Neural cell (in vitro differentiated cells): Measurements from ENCODE around the gene RBMS3. TPM values are rescaled to one million over a fixed set of nuclear protein-coding genes. Genes with fewer than 3 reads are reported as not detected.

Source experiments
- H2AFZ ChIP-seq: fragments of 200-600, 300-800 bp; sonication (generic), shearing (Covaris generic); 2 replicates; pipeline ENCODE4 v1.6.0; 2014; ENCODE audit warnings: low read depth, mild to moderate bottlenecking, antibody characterized with exemption, low read length, moderate library complexity
- H3F3A ChIP-seq: fragments of 200-600 bp; shearing (Covaris generic); 2 replicates; pipeline ENCODE4 v1.6.1; 2016; ENCODE audit warnings: mild to moderate bottlenecking, moderate library complexity, mixed read lengths, antibody characterized with exemption, low read length; ENCODE audit not compliant: insufficient read depth, poor library complexity, severe bottlenecking
- H3K27ac ChIP-seq: fragments of 200-600, 300-800 bp; sonication (generic), shearing (Covaris generic); 2 replicates; pipeline ENCODE4 v1.5.1; 2014; ENCODE audit warnings: mild to moderate bottlenecking, low read length, moderate library complexity
- H3K27me3 ChIP-seq: fragments of 300-800, 200-600 bp; sonication (generic), shearing (Covaris generic); 2 replicates; pipeline ENCODE4 v1.6.0; 2014; ENCODE audit warnings: mild to moderate bottlenecking, low read depth, low read length, moderate library complexity; ENCODE audit not compliant: insufficient read depth
- H3K36me3 ChIP-seq: fragments of 300-800, 200-600 bp; sonication (generic), shearing (Covaris generic); 2 replicates; pipeline ENCODE4 v1.5.1; 2014; ENCODE audit warnings: mild to moderate bottlenecking, antibody characterized with exemption, low read length, moderate library complexity; ENCODE audit not compliant: insufficient read depth
- H3K4me2 ChIP-seq: fragments of 300-800, 200-600 bp; sonication (generic), shearing (Covaris generic); 2 replicates; pipeline ENCODE4 v1.6.0; 2014; ENCODE audit warnings: mild to moderate bottlenecking, low read length
- H3K4me3 ChIP-seq: fragments of 300-800, 200-600 bp; sonication (generic), shearing (Covaris generic); 2 replicates; pipeline ENCODE4 v1.5.1; 2014; ENCODE audit warnings: mild to moderate bottlenecking, low read length, moderate library complexity
- H3K79me2 ChIP-seq: fragments of 200-600 bp; shearing (Covaris generic); replicated peaks from 2 replicates; pipeline ENCODE4 v1.6.0; 2014; ENCODE audit warnings: mild to moderate bottlenecking, low read length, moderate library complexity; ENCODE audit not compliant: insufficient read depth
- H3K9ac ChIP-seq: fragments of 300-800, 200-600 bp; sonication (generic), shearing (Covaris generic); 2 replicates; pipeline ENCODE4 v1.6.1; 2016; ENCODE audit warnings: mild to moderate bottlenecking, low read length, mixed read lengths
- H3K9me2 ChIP-seq: fragments of 200-600 bp; shearing (Covaris generic); 2 replicates; pipeline ENCODE4 v1.6.1; 2016; ENCODE audit warnings: mild to moderate bottlenecking, low read length, mixed read lengths; ENCODE audit not compliant: insufficient read depth
- H3K9me3 ChIP-seq: fragments of 200-600, 300-800 bp; sonication (generic), shearing (Covaris generic); 2 replicates; pipeline ENCODE4 v1.6.1; 2016; ENCODE audit warnings: mild to moderate bottlenecking, mixed run types, low read length, moderate library complexity, mixed read lengths
- H4K20me1 ChIP-seq: fragments of 200-600 bp; shearing (Covaris generic); 2 replicates; pipeline ENCODE4 v1.6.1; 2016; ENCODE audit warnings: mild to moderate bottlenecking, mixed run types; ENCODE audit not compliant: insufficient read depth
- EP300 ChIP-seq: fragments of 450-650 bp; conservative IDR thresholded peaks from 2 replicates; pipeline ENCODE4 v1.6.1; 2014; ENCODE audit warnings: antibody characterized with exemption, mild to moderate bottlenecking, moderate library complexity; ENCODE audit not compliant: poor library complexity, severe bottlenecking
- EZH2 ChIP-seq: fragments of 200-600, 300-800 bp; shearing (Covaris generic), sonication (generic); IDR thresholded peaks from 2 replicates; pipeline ENCODE4 v1.6.1; 2014; ENCODE audit warnings: antibody characterized with exemption, low read length, borderline replicate concordance, mild to moderate bottlenecking; ENCODE audit not compliant: insufficient read depth, poor library complexity, severe bottlenecking
- MXI1 ChIP-seq: fragments of 450-650 bp; conservative IDR thresholded peaks from 2 replicates; pipeline ENCODE4 v1.6.1; 2014; ENCODE audit warnings: antibody characterized with exemption, mild to moderate bottlenecking; ENCODE audit not compliant: poor library complexity, severe bottlenecking
- POLR2AphosphoS5 ChIP-seq: IDR thresholded peaks from 2 replicates; pipeline ENCODE4 v1.6.1; 2012
- RAD21 ChIP-seq: fragments of 450-650 bp; conservative IDR thresholded peaks from 2 replicates; pipeline ENCODE4 v1.6.1; 2014; ENCODE audit warnings: antibody characterized with exemption, mild to moderate bottlenecking, moderate library complexity
- REST ChIP-seq: IDR thresholded peaks from 2 replicates; pipeline ENCODE4 v1.6.1; 2012; ENCODE audit warnings: borderline replicate concordance
- SMC3 ChIP-seq: fragments of 450-650 bp; conservative IDR thresholded peaks from 2 replicates; pipeline ENCODE4 v1.6.1; 2014; ENCODE audit warnings: antibody characterized with exemption, mild to moderate bottlenecking, moderate library complexity; ENCODE audit not compliant: poor library complexity
- TAF1 ChIP-seq: IDR thresholded peaks from 2 replicates; pipeline ENCODE4 v1.6.1; 2012; ENCODE audit warnings: low read depth
- polyA plus RNA-seq: library from polyadenylated mRNA; depleted of rRNA; stranded (reverse); fragments of >200 nt; gene quantifications from 2 replicates; pipeline ENCODE4 v1.2.3, GENCODE V29; 2014
- TF ChIP-seq, protein P1 (sequence below): fragments of 450-650 bp; IDR thresholded peaks from 2 replicates; pipeline ENCODE4 v1.5.1; 2014; ENCODE audit warnings: antibody characterized with exemption, mild to moderate bottlenecking, moderate library complexity; ENCODE audit not compliant: poor library complexity, severe bottlenecking

RBMS3 gene
- polyA plus RNA-seq, 1 donor from 2014 or later = 0.53 TPM

DNA sequence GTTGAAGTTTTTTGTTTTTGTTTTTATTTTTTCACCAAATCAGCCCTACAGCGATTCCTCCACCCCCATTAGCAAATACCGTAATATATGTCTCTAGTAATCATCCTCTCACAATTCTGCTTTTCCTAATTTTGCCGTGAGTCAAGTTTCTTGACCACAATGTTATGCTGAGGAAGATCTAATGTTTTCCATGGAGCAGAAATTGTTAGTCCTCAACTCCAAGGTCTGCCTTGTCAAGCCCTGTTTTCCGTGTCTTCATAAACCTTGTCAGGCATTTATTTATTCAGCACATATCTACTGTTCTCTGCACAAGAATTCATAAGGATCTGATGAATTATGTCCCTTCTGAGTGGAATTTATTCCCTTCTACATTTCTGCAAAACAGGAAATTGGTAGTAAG lies 372.8 kb downstream of the RBMS3 start:
- H4K20me1 ChIP-seq = no peaks in the 10 kb centered on the region
- H3K27ac ChIP-seq = no peak overlapping the region
- H3K36me3 ChIP-seq = no peaks in the 10 kb centered on the region
- no peak overlapping the region for H3K9ac ChIP-seq
- no peak for TF ChIP-seq EP300
- no peak for TF ChIP-seq RAD21
- TF ChIP-seq, protein P1, sequence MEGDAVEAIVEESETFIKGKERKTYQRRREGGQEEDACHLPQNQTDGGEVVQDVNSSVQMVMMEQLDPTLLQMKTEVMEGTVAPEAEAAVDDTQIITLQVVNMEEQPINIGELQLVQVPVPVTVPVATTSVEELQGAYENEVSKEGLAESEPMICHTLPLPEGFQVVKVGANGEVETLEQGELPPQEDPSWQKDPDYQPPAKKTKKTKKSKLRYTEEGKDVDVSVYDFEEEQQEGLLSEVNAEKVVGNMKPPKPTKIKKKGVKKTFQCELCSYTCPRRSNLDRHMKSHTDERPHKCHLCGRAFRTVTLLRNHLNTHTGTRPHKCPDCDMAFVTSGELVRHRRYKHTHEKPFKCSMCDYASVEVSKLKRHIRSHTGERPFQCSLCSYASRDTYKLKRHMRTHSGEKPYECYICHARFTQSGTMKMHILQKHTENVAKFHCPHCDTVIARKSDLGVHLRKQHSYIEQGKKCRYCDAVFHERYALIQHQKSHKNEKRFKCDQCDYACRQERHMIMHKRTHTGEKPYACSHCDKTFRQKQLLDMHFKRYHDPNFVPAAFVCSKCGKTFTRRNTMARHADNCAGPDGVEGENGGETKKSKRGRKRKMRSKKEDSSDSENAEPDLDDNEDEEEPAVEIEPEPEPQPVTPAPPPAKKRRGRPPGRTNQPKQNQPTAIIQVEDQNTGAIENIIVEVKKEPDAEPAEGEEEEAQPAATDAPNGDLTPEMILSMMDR = no peak
- TF ChIP-seq MXI1 = no peak
- TF ChIP-seq POLR2AphosphoS5 = no peak
- TF ChIP-seq EZH2 = no peak
- TF ChIP-seq SMC3 = no peak
- TF ChIP-seq REST = no peak
- no peak for TF ChIP-seq TAF1
- H3K79me2 ChIP-seq = no peaks in the 10 kb centered on the region
- H3F3A ChIP-seq = no peaks in the 10 kb centered on the region
- H3K9me3 ChIP-seq = no peaks in the 10 kb centered on the region
- H2AFZ ChIP-seq = no peak overlapping the region
- no peaks in the 10 kb centered on the region for H3K9me2 ChIP-seq
- H3K4me2 ChIP-seq = no peak overlapping the region
- no peaks in the 10 kb centered on the region for H3K27me3 ChIP-seq
- no peak overlapping the region for H3K4me3 ChIP-seq

- Histone ChIP-seq H3K9me3 (no peaks in the 10 kb centered on the region), H3K79me2 (no peaks in the 10 kb centered on the region), H3K27ac (no peak overlapping the region), H4K20me1 (no peaks in the 10 kb centered on the region), H3K9ac (no peak overlapping the region), H3K4me3 (no peak overlapping the region), H3K27me3 (no peaks in the 10 kb centered on the region), H3K36me3 (no peaks in the 10 kb centered on the region), H3F3A (no peaks in the 10 kb centered on the region), H2AFZ (no peak overlapping the region), H3K4me2 (no peak overlapping the region), H3K9me2 (no peaks in the 10 kb centered on the region)
- TF ChIP-seq, protein P1 = no peak
Observed at GRCh38 chr3:29655015-29655747, 374.3 kb downstream of the RBMS3 start.
